Effector memory CD4-positive, alpha-beta T cell (primary cell): ENCODE data around the gene ITIH4.
A peak's percentile ranks its signal among the peaks of the same experiment; 100 is the strongest.

Experiments used
- DNase-seq, 3 donors: peaks; one replicate each; pipeline ENCODE4 v3.0.0-alpha.2; 2020
- H3K27ac ChIP-seq: 2 replicates; pipeline ENCODE4 v1.7.0; 2013; ENCODE audit warnings: mild to moderate bottlenecking, low read length, moderate library complexity; ENCODE audit not compliant: insufficient read depth, poor library complexity, severe bottlenecking
- H3K27me3 ChIP-seq: replicated peaks from 2 replicates; pipeline ENCODE4 v1.7.0; 2013; ENCODE audit warnings: mild to moderate bottlenecking, low read length; ENCODE audit not compliant: insufficient read depth, control insufficient read depth, poor library complexity, severe bottlenecking
- H3K36me3 ChIP-seq: 2 replicates; pipeline ENCODE4 v1.7.0; 2013; ENCODE audit warnings: mild to moderate bottlenecking, low read length, moderate library complexity; ENCODE audit not compliant: control insufficient read depth, insufficient read depth
- H3K4me1 ChIP-seq: 2 replicates; pipeline ENCODE4 v1.7.0; 2013; ENCODE audit warnings: low read length, mild to moderate bottlenecking; ENCODE audit not compliant: control insufficient read depth, insufficient read depth, poor library complexity, severe bottlenecking
- H3K4me3 ChIP-seq: 2 replicates; pipeline ENCODE4 v1.7.0; 2013; ENCODE audit warnings: low read length, low read depth, mild to moderate bottlenecking; ENCODE audit not compliant: insufficient read depth, poor library complexity, severe bottlenecking
- H3K9me3 ChIP-seq: 2 replicates; pipeline ENCODE4 v1.7.0; 2013; ENCODE audit warnings: mild to moderate bottlenecking, low read length, moderate library complexity; ENCODE audit not compliant: control insufficient read depth

ITIH4 gene

GRCh38 chr3:52774066-52774713 lies 56.3 kb downstream of the ITIH4 start:
- DNase-seq: no peak
- Histone ChIP-seq H3K27ac (no peak overlapping the region), H3K36me3 (no peaks in the 10 kb centered on the region), H3K9me3 (no peaks in the 10 kb centered on the region), H3K4me3 (no peak overlapping the region), H3K4me1 (peaks cover 8% of the 10 kb centered on the region), H3K27me3 (no peaks in the 10 kb centered on the region)

GRCh38 chr3:52773361-52774065 lies 57.0 kb downstream of the ITIH4 start:
- Histone ChIP-seq H3K4me3 (no peak overlapping the region), H3K4me1 (peaks cover 8% of the 10 kb centered on the region)

GRCh38 chr3:52771702-52772101 lies 58.8 kb downstream of the ITIH4 start:
- Histone ChIP-seq H3K27ac (no peak overlapping the region), H3K4me1 (peaks cover 8% of the 10 kb centered on the region), H3K4me3 (no peak overlapping the region), H3K36me3 (no peaks in the 10 kb centered on the region), H3K27me3 (no peaks in the 10 kb centered on the region), H3K9me3 (no peaks in the 10 kb centered on the region)
- no peak for DNase-seq

More at GRCh38 chr3:52773361-52774065, 57.0 kb downstream of the ITIH4 start:
- no peak overlapping the region for H3K27ac ChIP-seq
- no peaks in the 10 kb centered on the region for H3K36me3 ChIP-seq
- no peaks in the 10 kb centered on the region for H3K9me3 ChIP-seq
- H3K27me3 ChIP-seq: no peaks in the 10 kb centered on the region
- DNase-seq: no peak

- Histone ChIP-seq H3K9me3 (no peaks in the 10 kb centered on the region), H3K27ac (peak overlapping the region; percentile 68), H3K4me1 (peaks cover 8% of the 10 kb centered on the region), H3K36me3 (no peaks in the 10 kb centered on the region), H3K27me3 (no peaks in the 10 kb centered on the region), H3K4me3 (peak overlapping the region; percentile 73)
- DNase-seq: no peak
Measured at GRCh38 chr3:52771334-52771681, 59.2 kb downstream of the ITIH4 start.

GRCh38 chr3:52770496-52771333 lies 59.8 kb downstream of the ITIH4 start, which contains the start of gene NEK4:
Gene NEK4 (minus strand): TSS chr3:52770940. CDS start chr3:52770746, 194 bp downstream.
- Histone ChIP-seq H3K4me3 (peak within 1 kb of the TSS; percentile 73), H3K9me3 (no peaks in the 10 kb centered on the region), H3K27me3 (no peaks in the 10 kb centered on the region), H3K4me1 (peaks cover 8% of the 10 kb centered on the region), H3K36me3 (peaks cover 1% of the 10 kb centered on the region), H3K27ac (peak within 1 kb of the TSS; percentile 68)
- peak; percentile 53 to 70 (median 60) for DNase-seq

GRCh38 chr3:52769786-52770455 lies 60.6 kb downstream of the ITIH4 start:
- H3K4me1 ChIP-seq: peaks cover 8% of the 10 kb centered on the region
- peak overlapping the region; percentile 68 for H3K27ac ChIP-seq
- peaks cover 4% of the 10 kb centered on the region for H3K36me3 ChIP-seq
- no peaks in the 10 kb centered on the region for H3K9me3 ChIP-seq
- H3K4me3 ChIP-seq: peak overlapping the region; percentile 73
- no peaks in the 10 kb centered on the region for H3K27me3 ChIP-seq
- no peak for DNase-seq

- peaks cover 34% of the 10 kb centered on the region for H3K36me3 ChIP-seq
- H3K4me1 ChIP-seq: no peaks in the 10 kb centered on the region
- H3K4me3 ChIP-seq: no peak overlapping the region
- H3K9me3 ChIP-seq: no peaks in the 10 kb centered on the region
- no peak for DNase-seq
- H3K27me3 ChIP-seq: no peaks in the 10 kb centered on the region
- no peak overlapping the region for H3K27ac ChIP-seq
Measured at GRCh38 chr3:52763466-52763865, 67.0 kb downstream of the ITIH4 start.
